Esophagus squamous epithelium (tissue), 5 donors: ENCODE measurements around the gene RCL1. TPM values are rescaled to one million over a fixed set of nuclear protein-coding genes. Genes with fewer than 3 reads are reported as not detected.

Experiments used
- DNase-seq: peaks from one replicate; lab custom pipeline; 2025; lab: John Stamatoyannopoulos, UW
- H3K27ac ChIP-seq, 4 donors: fragments of 200-600 bp; sonication (generic); one replicate each; pipeline ENCODE4 v1.5.1; 2016 to 2019; ENCODE audit warnings: mild to moderate bottlenecking in 1 of 4
- H3K27me3 ChIP-seq, 4 donors: fragments of 200-600 bp; sonication (generic); 1 replicate in 3 of 4; 2 replicates in 1 of 4; pipeline versions ENCODE4 v1.5.1 to v1.6.0; 2017 to 2021; ENCODE audit warnings: antibody characterized with exemption in 1 of 4
- H3K36me3 ChIP-seq, 3 donors: fragments of 200-600 bp; sonication (generic); one replicate each; pipeline ENCODE4 v1.5.1; 2016 to 2019
- H3K4me1 ChIP-seq, 3 donors: fragments of 200-600 bp; sonication (generic); one replicate each; pipeline ENCODE4 v1.5.1; 2017 to 2019
- H3K4me3 ChIP-seq, 4 donors: fragments of 200-600 bp; sonication (generic); 1 replicate in 3 of 4; 2 replicates in 1 of 4; pipeline ENCODE4 v1.5.1; 2016 to 2019; ENCODE audit warnings: mild to moderate bottlenecking in 2 of 4, moderate library complexity in 1 of 4
- H3K9me3 ChIP-seq, 3 donors: fragments of 200-600 bp; sonication (generic); one replicate each; pipeline ENCODE4 v1.5.1; 2016 to 2019
- POLR2A ChIP-seq, 4 donors: fragments of 450-650 bp; IDR thresholded peaks; one replicate each; pipeline ENCODE4 v1.6.1; 2017; ENCODE audit warnings: antibody characterized with exemption in 4 of 4, mild to moderate bottlenecking in 4 of 4, moderate library complexity in 3 of 4
- WGBS, 2 donors: methylation state at CpG; one replicate each; pipeline ENCODE4 v1.1.5; 2018; 5-methylcytosine and 5-hydroxymethylcytosine counted together
- intact Hi-C: fragments of 100-400 bp; cut with DNase I; formaldehyde crosslinking; loops from one replicate; pipeline ENCODE4 v1.15.0; 2022
- small RNA-seq, 4 donors: library from RNA; depleted of rRNA; stranded (forward); fragments of <200 nt; gene quantifications; one replicate each; pipeline ENCODE3, GENCODE V24; 2016
- total RNA-seq, 4 donors: library from RNA; depleted of rRNA; stranded (reverse); fragments of >200 nt; gene quantifications; one replicate each; pipeline ENCODE4 v1.1.0, GENCODE V29; 2016
- TF ChIP-seq, protein P1 (sequence below), 6 experiments: fragments of 450-650 bp in 4 of 6; fragments of 200-600 bp in 2 of 6; sonication (generic) in 2 of 6; IDR thresholded peaks; one replicate each; pipeline ENCODE4 v1.5.1; 2016 to 2019; ENCODE audit warnings: antibody characterized with exemption in 6 of 6, mild to moderate bottlenecking in 4 of 6, moderate library complexity in 4 of 6
- donor health status: DM: yes; HTN: yes; CAD: no.

The RCL1 gene
- total RNA-seq, 4 donors from 2014 or later, result 13.8 to 28.0 (median 16.5) TPM

DNA sequence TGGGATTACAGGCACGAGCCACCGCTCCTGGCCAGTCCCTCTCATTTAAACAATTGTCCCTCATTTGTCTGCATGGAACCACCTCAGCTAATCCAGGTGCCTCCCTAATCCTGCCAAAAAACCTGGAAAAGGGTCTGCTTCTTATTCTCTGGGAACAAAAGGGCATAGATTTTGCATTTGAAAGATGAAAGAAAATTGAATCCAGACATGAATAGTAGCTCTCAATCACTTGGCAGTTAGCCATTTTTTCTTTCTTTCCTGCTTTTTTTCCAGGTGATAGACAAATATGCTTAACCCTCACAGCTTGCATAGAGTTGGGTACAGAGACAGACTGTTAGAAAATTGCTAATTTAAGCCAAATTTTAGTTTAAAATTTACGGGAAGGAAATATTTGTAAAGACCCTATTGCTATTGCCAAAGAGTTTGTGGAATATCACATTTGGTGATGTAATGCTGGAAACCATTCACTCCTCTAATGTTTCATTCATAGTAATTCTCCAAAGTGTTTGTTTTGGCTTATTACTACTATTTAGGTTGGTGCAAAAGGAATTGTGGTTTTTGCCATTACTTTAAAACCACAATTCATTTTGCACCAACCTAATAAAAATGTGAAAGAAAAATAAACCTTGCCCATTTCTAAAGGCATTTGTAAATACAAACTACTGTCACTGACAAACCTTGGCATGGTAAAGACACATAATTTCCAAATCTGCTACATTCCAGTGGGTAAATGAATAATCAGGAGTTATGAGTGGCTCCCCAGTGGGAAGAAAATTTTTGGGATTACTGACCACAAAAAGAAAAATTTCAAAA, 111.8 kb downstream of the RCL1 start:
- Histone ChIP-seq H3K27me3 (no peaks in the 10 kb centered on the region), H3K9me3 (no peaks in the 10 kb centered on the region), H3K4me3 (no peak overlapping the region), H3K36me3 (no peaks in the 10 kb centered on the region), H3K27ac (no peak overlapping the region), H3K4me1 (peaks cover 0 to 21% (median 7%) of the 10 kb centered on the region in 3 donors)
- intact Hi-C loops, result no loop called here
- TF ChIP-seq POLR2A (IDR thresholded peaks at IDR 0.05), result no peak
- TF ChIP-seq, protein P1, sequence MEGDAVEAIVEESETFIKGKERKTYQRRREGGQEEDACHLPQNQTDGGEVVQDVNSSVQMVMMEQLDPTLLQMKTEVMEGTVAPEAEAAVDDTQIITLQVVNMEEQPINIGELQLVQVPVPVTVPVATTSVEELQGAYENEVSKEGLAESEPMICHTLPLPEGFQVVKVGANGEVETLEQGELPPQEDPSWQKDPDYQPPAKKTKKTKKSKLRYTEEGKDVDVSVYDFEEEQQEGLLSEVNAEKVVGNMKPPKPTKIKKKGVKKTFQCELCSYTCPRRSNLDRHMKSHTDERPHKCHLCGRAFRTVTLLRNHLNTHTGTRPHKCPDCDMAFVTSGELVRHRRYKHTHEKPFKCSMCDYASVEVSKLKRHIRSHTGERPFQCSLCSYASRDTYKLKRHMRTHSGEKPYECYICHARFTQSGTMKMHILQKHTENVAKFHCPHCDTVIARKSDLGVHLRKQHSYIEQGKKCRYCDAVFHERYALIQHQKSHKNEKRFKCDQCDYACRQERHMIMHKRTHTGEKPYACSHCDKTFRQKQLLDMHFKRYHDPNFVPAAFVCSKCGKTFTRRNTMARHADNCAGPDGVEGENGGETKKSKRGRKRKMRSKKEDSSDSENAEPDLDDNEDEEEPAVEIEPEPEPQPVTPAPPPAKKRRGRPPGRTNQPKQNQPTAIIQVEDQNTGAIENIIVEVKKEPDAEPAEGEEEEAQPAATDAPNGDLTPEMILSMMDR (IDR thresholded peaks at IDR 0.05), result no peak
- 40 to 71% methylated on average over 3 of the region's 3 CpGs for WGBS, 2 donors
- no peak for DNase-seq

DNA sequence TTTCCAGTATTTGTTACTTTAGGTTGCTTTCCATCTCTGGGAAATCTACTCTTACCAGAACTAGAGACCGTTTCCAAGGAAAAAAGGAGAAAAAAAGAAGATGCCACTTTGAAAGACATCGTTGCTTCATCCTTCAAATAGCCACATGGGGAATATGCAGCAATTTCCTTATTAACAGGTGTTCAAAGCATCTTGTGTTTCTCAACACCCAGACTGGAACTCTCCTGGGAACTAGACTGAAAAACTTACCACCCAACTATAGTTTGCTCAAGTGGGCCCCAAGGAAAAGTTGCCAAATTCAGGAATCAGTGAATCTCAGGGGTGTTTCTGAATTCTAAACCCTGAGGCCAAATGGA, 112.4 kb downstream of the RCL1 start:
- WGBS, 2 donors, result 49 to 63% methylated on average over 2 of the region's 2 CpGs
- intact Hi-C loops, result no loop called here

More for the DNA sequence above, 112.4 kb downstream of the RCL1 start:
- Histone ChIP-seq H3K4me3 (no peak overlapping the region), H3K27ac (no peak overlapping the region), H3K4me1 (peaks cover 0 to 21% (median 7%) of the 10 kb centered on the region in 3 donors), H3K9me3 (no peaks in the 10 kb centered on the region), H3K27me3 (no peaks in the 10 kb centered on the region), H3K36me3 (no peaks in the 10 kb centered on the region)
- TF ChIP-seq, protein P1 (IDR thresholded peaks at IDR 0.05), result no peak
- TF ChIP-seq POLR2A (IDR thresholded peaks at IDR 0.05), result no peak
- no peak for DNase-seq

Small RNAs within 50 kb of the gene (small RNA-seq; reads per million reads assigned to genes)
- gene AL158147.1 (0 reads per million in 4 donors), gene MIR101-2 (0 reads per million in 4 donors)

Other genes with a start within 250 kb of the RCL1 start
- 1 to 10 TPM; 6.3 to 9.9 (median 7.7) TPM for gene PLPP6, start 130.7 kb upstream of the RCL1 start, total RNA-seq
- gene SPATA6L, start 126.5 kb upstream of the RCL1 start, total RNA-seq, result 1 to 10 TPM in 3 of 4 donors, under 1 TPM in 1; 0.91 to 3.0 (median 1.8) TPM
- 10 to 100 TPM in 3 of 4 donors, 1 to 10 TPM in 1; 8.9 to 48.8 (median 19.3) TPM for gene CDC37L1, start 113.4 kb upstream of the RCL1 start, total RNA-seq
- 100 to 1,000 TPM in 1 of 4 donors, 10 to 100 TPM in 3; 47.8 to 104 (median 81.2) TPM for gene AK3, start 51.7 kb upstream of the RCL1 start, total RNA-seq
- 10 to 100 TPM; 11.1 to 18.9 (median 11.9) TPM for gene JAK2, start 192.3 kb downstream of the RCL1 start, total RNA-seq